Measurements from ENCODE around the gene NR1D1. TPM values are rescaled to one million over a fixed set of nuclear protein-coding genes. Genes with fewer than 3 reads are reported as not detected.

Gene NR1D1
- total and polyA plus RNA-seq, 3 donors from 2014 or later, result 9.8 to 23.6 (median 14.4) TPM

GRCh38 chr17:40073454-40074174, 26.8 kb downstream of the NR1D1 start:
- Histone ChIP-seq H3K4me1 (peaks cover 78% of the 10 kb centered on the region), H3K27ac (peak overlapping the region; percentile 88 to 97), H3K9me3 (no peaks in the 10 kb centered on the region), H3K36me3 (ENCODE audit: low read depth, missing control alignments) (no peaks in the 10 kb centered on the region), H3K27me3 (no peaks in the 10 kb centered on the region), H3K4me3 (no peak overlapping the region)
- WGBS, 2 donors, result 68 to 74% methylated on average over 7 of the region's 7 CpGs
- DNase-seq, result no peak
- TF ChIP-seq CTCF (IDR thresholded peaks at IDR 0.05) (no peak), POLR2A (IDR thresholded peaks at IDR 0.05) (no peak)
- intact Hi-C loops (cut with DNase I; ENCODE audit: low total_unique reads), result loop anchor here (5.0 kb wide), 1 partner anchor 34 kb away; no protein-coding TSS in a partner anchor

GRCh38 chr17:40072735-40073346, 27.5 kb downstream of the NR1D1 start:
- no peak for DNase-seq
- TF ChIP-seq CTCF (IDR thresholded peaks at IDR 0.05), result no peak
- TF ChIP-seq POLR2A (IDR thresholded peaks at IDR 0.05), result no peak
- WGBS, 2 donors, result 44 to 61% methylated on average over 4 to 8 of the region's 8 CpGs

GRCh38 chr17:40072040-40072734, 28.2 kb downstream of the NR1D1 start:
- Histone ChIP-seq H3K4me3 (no peak overlapping the region), H3K4me1 (peaks cover 83% of the 10 kb centered on the region), H3K9me3 (no peaks in the 10 kb centered on the region), H3K36me3 (ENCODE audit: low read depth, missing control alignments) (no peaks in the 10 kb centered on the region), H3K27me3 (no peaks in the 10 kb centered on the region), H3K27ac (peak overlapping the region; percentile 88 to 97)
- peak; percentile 77 for DNase-seq
- intact Hi-C loops (cut with DNase I; ENCODE audit: low total_unique reads), result loop anchor here (5.0 kb wide), 1 partner anchor 35 kb away; no protein-coding TSS in a partner anchor
- TF ChIP-seq POLR2A (IDR thresholded peaks at IDR 0.05) (no peak), CTCF (IDR thresholded peaks at IDR 0.05) (no peak)
- 22 to 47% methylated on average over 12 to 19 of the region's 19 CpGs for WGBS, 2 donors

More at GRCh38 chr17:40072735-40073346, 27.5 kb downstream of the NR1D1 start:
- Histone ChIP-seq H3K4me3 (no peak overlapping the region), H3K9me3 (no peaks in the 10 kb centered on the region), H3K36me3 (ENCODE audit: low read depth, missing control alignments) (no peaks in the 10 kb centered on the region), H3K27me3 (no peaks in the 10 kb centered on the region), H3K27ac (peak overlapping the region; percentile 88 to 97), H3K4me1 (peaks cover 83% of the 10 kb centered on the region)
- intact Hi-C loops (cut with DNase I; ENCODE audit: low total_unique reads), result loop anchor here (5.0 kb wide), 1 partner anchor 34 kb away; no protein-coding TSS in a partner anchor

GRCh38 chr17:40071313-40072039, 28.9 kb downstream of the NR1D1 start:
- Histone ChIP-seq H3K4me1 (peaks cover 79% of the 10 kb centered on the region), H3K9me3 (no peaks in the 10 kb centered on the region), H3K4me3 (no peak overlapping the region), H3K27ac (peak overlapping the region; percentile 88 to 97), H3K27me3 (no peaks in the 10 kb centered on the region), H3K36me3 (ENCODE audit: low read depth, missing control alignments) (no peaks in the 10 kb centered on the region)
- 33 to 64% methylated on average over 4 to 16 of the region's 16 CpGs for WGBS, 2 donors
- TF ChIP-seq POLR2A (IDR thresholded peaks at IDR 0.05) (no peak), CTCF (IDR thresholded peaks at IDR 0.05) (no peak)
- peak; percentile 75 for DNase-seq
- intact Hi-C loops (cut with DNase I; ENCODE audit: low total_unique reads), result loop anchor here (5.0 kb wide), 1 partner anchor 36 kb away; no protein-coding TSS in a partner anchor

Data from testis (tissue), 3 donors.